A549 treated with dexamethasone at 1 μM for 4 hours (cell line): Measurements from ENCODE around the gene RSAD1. TPM values are rescaled to one million over a fixed set of nuclear protein-coding genes. Genes with fewer than 3 reads are reported as not detected.

Experiments
- total RNA-seq: library from RNA; stranded (reverse); fragments of 200-300 nt; extraction: Qiagen RNA extraction; gene quantifications from 5 replicates; pipeline ENCODE4 v1.2.3, GENCODE V29; 2022

Gene RSAD1
- total RNA-seq = 22.7 to 31.6 TPM (median 31.1 TPM) in 5 replicates

DNA sequence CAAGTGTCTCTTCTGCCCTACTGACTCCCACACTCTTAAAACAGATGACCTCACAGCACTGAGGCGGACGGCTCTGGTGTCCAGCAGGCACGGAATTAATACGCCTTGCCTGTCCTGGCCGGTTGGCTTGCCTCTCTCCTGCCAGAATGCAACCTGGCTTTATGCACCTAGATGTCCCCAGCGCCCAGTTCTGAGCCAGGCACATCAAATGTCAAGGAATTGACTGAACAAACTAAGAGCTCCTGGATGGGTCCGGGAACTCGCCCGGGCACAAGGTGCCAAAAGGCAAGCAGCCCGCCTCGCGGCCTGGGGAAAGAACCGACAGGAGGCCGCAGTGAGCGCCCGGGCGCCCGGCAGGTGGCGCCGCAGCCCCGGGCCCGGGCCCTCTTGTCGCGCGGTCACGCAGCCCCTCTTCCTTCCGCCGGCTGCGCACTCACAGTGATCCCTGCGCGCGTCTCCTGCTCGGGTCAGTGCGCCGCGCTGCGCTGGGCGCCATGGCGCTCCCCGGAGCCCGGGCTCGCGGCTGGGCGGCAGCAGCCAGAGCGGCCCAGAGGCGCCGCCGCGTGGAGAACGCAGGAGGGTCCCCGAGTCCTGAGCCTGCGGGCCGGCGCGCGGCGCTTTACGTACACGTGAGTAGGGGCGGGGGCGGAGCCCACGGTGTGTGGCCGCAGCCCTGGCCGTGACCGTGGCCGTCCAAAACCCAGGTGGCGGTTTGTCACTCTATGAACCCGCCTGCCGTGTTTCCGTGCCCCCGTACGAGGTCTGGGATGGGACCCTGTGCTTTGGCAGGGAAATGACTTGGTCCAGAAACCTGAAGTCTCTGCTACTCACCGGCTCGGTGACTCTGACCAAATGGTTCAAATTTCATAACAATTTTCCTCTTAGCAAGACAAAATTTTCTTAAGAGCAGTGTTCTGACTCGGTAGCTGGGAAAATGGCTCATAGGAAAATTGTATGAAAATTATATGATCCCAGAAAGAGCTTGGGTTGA, at the start of gene RSAD1:
Gene RSAD1 (plus strand): TSS at position 470 of the 991 bp plus-strand sequence. CDS start 25 bp downstream, at position 495.

DNA sequence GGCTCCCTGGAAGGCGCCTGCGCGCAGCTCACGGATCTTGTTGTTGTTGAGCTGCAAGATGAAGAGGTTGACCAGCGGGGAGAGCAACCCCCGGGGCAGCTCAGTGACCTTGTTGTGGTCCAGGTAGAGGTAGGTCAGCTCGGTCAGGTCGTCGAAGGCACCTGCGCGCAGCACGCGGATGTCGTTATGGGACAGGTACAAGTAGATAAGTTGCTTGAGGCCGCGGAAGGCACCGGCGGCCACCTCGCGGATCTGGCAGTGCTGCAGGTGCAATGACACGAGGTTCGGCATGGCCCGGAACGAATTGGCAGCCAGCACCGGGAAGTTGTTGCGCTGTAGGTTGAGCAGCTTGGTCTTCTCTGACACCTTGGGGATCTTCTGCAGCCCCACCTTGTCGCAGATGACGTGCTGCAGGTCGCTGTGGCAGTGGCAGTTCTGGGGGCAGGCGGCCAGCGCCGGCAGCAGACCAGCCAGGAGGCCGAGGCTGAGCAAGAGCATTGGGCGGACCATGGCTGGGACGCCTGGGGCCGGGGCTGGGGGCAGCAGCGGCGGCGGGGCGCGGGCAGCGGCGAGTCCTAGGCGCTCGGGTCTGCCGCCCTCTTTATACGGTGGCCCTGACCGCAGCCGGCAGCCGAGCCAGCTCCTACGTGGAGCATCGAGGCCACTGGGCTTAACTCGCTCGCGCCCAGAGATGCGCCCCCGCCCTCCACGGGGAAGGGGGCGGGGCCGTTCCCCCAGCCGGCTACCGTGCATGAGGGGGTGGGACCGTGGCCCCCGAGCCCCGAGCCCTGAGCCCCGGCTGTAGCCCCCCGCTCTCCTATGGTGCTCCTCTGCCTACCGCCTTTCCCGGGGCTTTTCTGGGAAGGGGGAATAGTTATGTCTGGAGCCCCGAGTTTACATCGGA, 10.1 kb upstream of the RSAD1 start, which contains the start of gene CHAD:
Gene CHAD (minus strand): TSS at position 577 of the 904 bp plus-strand sequence. CDS start 67 bp downstream, at position 510.

DNA sequence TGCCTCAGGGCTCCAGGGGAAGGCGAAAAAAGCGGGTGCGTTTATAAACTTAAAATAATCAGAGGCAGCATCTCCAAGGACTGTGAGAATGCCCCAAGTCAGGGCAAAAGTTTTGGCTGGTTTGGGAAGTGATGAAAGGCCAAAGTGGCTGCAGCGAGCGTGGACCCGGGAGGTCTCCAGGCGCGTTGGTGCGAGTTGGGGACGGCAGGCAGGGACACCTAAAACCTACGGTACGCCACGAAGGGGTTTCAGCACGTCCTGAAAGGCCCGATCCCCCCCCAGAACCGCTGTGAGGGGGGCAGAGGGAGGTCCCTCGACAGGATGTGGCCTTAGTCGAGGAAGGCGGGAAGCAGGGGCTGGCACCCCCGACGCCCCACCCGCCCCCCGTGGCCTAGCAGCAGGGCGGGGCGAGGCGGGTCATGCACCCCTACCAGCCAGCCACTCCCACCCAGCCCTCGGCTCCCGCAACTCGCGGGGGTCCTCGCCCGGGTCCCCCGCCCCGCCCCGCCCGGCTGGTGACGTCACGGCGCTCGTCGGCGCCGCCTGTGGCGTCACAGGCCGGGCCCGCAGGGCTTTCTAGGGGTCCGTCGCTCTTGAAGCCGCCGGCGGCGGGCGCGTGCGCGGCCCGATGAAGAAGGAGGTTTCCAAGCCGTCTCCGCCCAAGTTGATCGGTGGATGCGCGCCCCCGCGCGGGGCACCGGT, 29.4 kb downstream of the RSAD1 start, which contains the start of gene MYCBPAP:
Gene MYCBPAP (plus strand): TSS at position 569 of the 702 bp plus-strand sequence. CDS start 236 bp downstream, outside the sequence.

DNA sequence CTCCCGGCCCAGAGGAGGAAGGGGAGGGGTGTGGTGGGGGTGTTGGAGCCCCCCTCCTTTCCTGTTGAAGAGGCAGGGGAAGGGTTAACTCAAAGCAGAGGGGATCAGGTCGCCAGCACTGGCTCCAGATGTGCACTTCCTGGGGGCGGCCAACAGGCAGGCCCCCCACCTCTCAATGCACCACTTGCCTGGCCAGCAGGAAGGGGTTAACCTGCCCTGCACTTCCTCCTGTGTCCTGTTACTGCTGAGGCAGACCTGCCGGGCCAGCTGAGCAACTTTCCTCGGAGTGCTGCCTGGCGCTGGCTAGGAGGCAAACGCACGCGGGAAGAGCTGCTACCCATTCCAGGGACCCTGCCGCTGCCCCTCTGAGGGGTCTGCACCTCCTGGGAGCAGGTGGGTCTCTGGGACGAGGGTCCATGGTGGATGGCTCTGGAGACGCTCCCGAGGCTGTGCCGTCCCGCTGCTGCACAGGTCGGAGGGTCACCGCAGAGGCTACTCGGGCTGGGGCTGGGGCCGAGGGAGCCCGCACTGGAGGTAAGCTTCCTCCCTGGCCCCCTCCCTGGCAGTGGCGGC, 53.9 kb downstream of the RSAD1 start, which contains the start of gene EPN3:
Gene EPN3 (plus strand): TSS at position 284 of the 573 bp plus-strand sequence. CDS start 3,822 bp downstream, outside the sequence.

Other genes starting within 250 kb of the RSAD1 start
- 14.9 to 17.9 TPM (median 16.1 TPM) in 5 replicates for gene TMEM92, start 204.4 kb upstream of the RSAD1 start, total RNA-seq
- 15.9 to 25.4 TPM (median 23.4 TPM) in 5 replicates for gene XYLT2, start 132.7 kb upstream of the RSAD1 start, total RNA-seq
- gene MRPL27, start 105.7 kb upstream of the RSAD1 start, total RNA-seq = 118 to 156 TPM (median 127 TPM) in 5 replicates
- gene EME1, start 105.6 kb upstream of the RSAD1 start, total RNA-seq = 13.3 to 14.6 TPM (median 14.3 TPM) in 5 replicates
- 240 to 258 TPM (median 249 TPM) in 5 replicates for gene LRRC59, start 81.3 kb upstream of the RSAD1 start, total RNA-seq
- gene ACSF2, start 52.6 kb upstream of the RSAD1 start, total RNA-seq = 11.7 to 17.2 TPM (median 12.4 TPM) in 5 replicates
- not detected in 5 replicates for gene CHAD, start 10.0 kb upstream of the RSAD1 start, total RNA-seq
- gene MYCBPAP, start 29.6 kb downstream of the RSAD1 start, total RNA-seq = 0.38 to 0.61 TPM (median 0.54 TPM) in 5 replicates
- gene EPN3, start 53.9 kb downstream of the RSAD1 start, total RNA-seq = 0.14 to 0.34 TPM (median 0.18 TPM) in 5 replicates
- 58.5 to 82.5 TPM (median 77.0 TPM) in 5 replicates for gene SPATA20, start 68.3 kb downstream of the RSAD1 start, total RNA-seq
- gene CACNA1G, start 81.9 kb downstream of the RSAD1 start, total RNA-seq = 2.7 to 4.9 TPM (median 4.6 TPM) in 5 replicates
- gene ABCC3, start 156.0 kb downstream of the RSAD1 start, total RNA-seq = 91.0 to 164 TPM (median 132 TPM) in 5 replicates
- 46.8 to 56.6 TPM (median 50.2 TPM) in 5 replicates for gene ANKRD40, start 229.1 kb downstream of the RSAD1 start, total RNA-seq
- 71.2 to 104 TPM (median 88.1 TPM) in 5 replicates for gene LUC7L3, start 240.7 kb downstream of the RSAD1 start, total RNA-seq